HepG2 (cell line): ENCODE results near the gene PRSS8. TPM values are rescaled to one million over a fixed set of nuclear protein-coding genes. Genes with fewer than 3 reads are reported as not detected.

Source experiments
- AHDC1 ChIP-seq: sonication (generic); formaldehyde crosslinking; IDR thresholded peaks from 2 replicates; pipeline ENCODE4 v1.5.1; 2020; ENCODE audit warnings: mild to moderate bottlenecking, missing genetic modification reagents, borderline replicate concordance
- ARHGAP35 ChIP-seq: sonication (generic); formaldehyde crosslinking; IDR thresholded peaks from 2 replicates; pipeline ENCODE4 v1.9.0; 2022; ENCODE audit warnings: mild to moderate bottlenecking, inconsistent platforms, moderate library complexity, missing genetic modification reagents, borderline replicate concordance
- BATF2 ChIP-seq: sonication (generic); formaldehyde crosslinking; IDR thresholded peaks from 2 replicates; pipeline ENCODE4 v1.8.0; 2022; ENCODE audit warnings: mild to moderate bottlenecking, missing genetic modification reagents, moderate library complexity
- BCL3 ChIP-seq: sonication (generic); formaldehyde crosslinking; IDR thresholded peaks from 2 replicates; pipeline ENCODE4 v1.5.1; 2020; ENCODE audit warnings: mild to moderate bottlenecking, missing genetic modification reagents, moderate library complexity
- CC2D1A ChIP-seq: sonication (generic); formaldehyde crosslinking; IDR thresholded peaks from 2 replicates; pipeline ENCODE4 v1.8.1; 2023; ENCODE audit warnings: mild to moderate bottlenecking, missing genetic modification reagents
- CEBPG ChIP-seq: IDR thresholded peaks from 2 replicates; pipeline ENCODE4 v1.6.1; 2016
- GMEB1 ChIP-seq: sonication (generic); formaldehyde crosslinking; IDR thresholded peaks from 2 replicates; pipeline ENCODE4 v1.5.1; 2020; ENCODE audit warnings: missing genetic modification reagents, mild to moderate bottlenecking, borderline replicate concordance
- MTA1 ChIP-seq: sonication (generic); formaldehyde crosslinking; IDR thresholded peaks from 2 replicates; pipeline ENCODE4 v1.4.0; 2020; ENCODE audit warnings: missing genetic modification reagents, mild to moderate bottlenecking, borderline replicate concordance
- PHF20 ChIP-seq: sonication (generic); formaldehyde crosslinking; IDR thresholded peaks from 2 replicates; pipeline ENCODE4 v1.5.0; 2020; ENCODE audit warnings: mild to moderate bottlenecking, missing genetic modification reagents
- ZBED4 ChIP-seq: sonication (generic); formaldehyde crosslinking; IDR thresholded peaks from 2 replicates; pipeline ENCODE4 v1.4.0; 2020; ENCODE audit warnings: missing genetic modification reagents, borderline replicate concordance
- ZNF432 ChIP-seq: sonication (generic); formaldehyde crosslinking; IDR thresholded peaks from 2 replicates; pipeline ENCODE4 v1.5.0; 2020; ENCODE audit warnings: missing genetic modification reagents, mild to moderate bottlenecking, borderline replicate concordance
- ZNF616 ChIP-seq: sonication (generic); formaldehyde crosslinking; IDR thresholded peaks from 2 replicates; pipeline ENCODE4 v1.5.0; 2020; ENCODE audit warnings: low read depth, mild to moderate bottlenecking, missing genetic modification reagents
- ZNF740 ChIP-seq: sonication (generic); formaldehyde crosslinking; IDR thresholded peaks from 2 replicates; pipeline ENCODE4 v1.4.0; 2020; ENCODE audit warnings: missing genetic modification reagents
- ZNF772 ChIP-seq: sonication (generic); formaldehyde crosslinking; IDR thresholded peaks from 2 replicates; pipeline ENCODE4 v1.5.0; 2020; ENCODE audit warnings: mild to moderate bottlenecking, missing genetic modification reagents
- polyA plus RNA-seq, 8 experiments: library from polyadenylated mRNA; depleted of rRNA in 3 of 8; stranded (reverse) in 7 of 8; unstranded in 1 of 8; fragments of >200 nt; fragmentation: Illumina TruSeq in 4 of 8; extraction: Trizol in 4 of 8; gene quantifications; 2 replicates each; pipeline versions ENCODE4 v1.2.1 to v1.2.3, GENCODE V29; 2011 to 2016; ENCODE audit warnings: low read depth in 4 of 8, missing spikeins in 1 of 8, mixed read lengths in 1 of 8; ENCODE audit not compliant: insufficient read depth in 1 of 8
- total RNA-seq, 5 experiments: library from RNA; depleted of rRNA; stranded (reverse); fragments of >200 nt; fragmentation: Illumina TruSeq; extraction: Trizol; gene quantifications; 2 replicates each; pipeline ENCODE4 v1.2.3, GENCODE V29; 2016; ENCODE audit warnings: low read depth in 1 of 5

PRSS8 gene
- total and polyA plus RNA-seq, 2 of the 13 experiments (the other 11 are each of a cell fraction or from before 2014, with no cell fraction given): 2.6 to 7.2 TPM

- TF ChIP-seq GMEB1 (CRISPR knock-in tag) (peak; percentile 73; the same call in 1 of the 2 replicates), CC2D1A (CRISPR knock-in tag) (peak; percentile 52; the same call in 1 of the 2 replicates), BATF2 (peak; percentile 63; the same call in 1 of the 2 replicates), PHF20 (CRISPR knock-in tag) (peak; percentile 78), MTA1 (CRISPR knock-in tag) (peak; percentile 94), ZNF772 (peak; percentile 99), ZBED4 (peak; percentile 81), ZNF616 (CRISPR knock-in tag) (peak; percentile 95), ZNF740 (CRISPR knock-in tag) (peak; percentile 80), ZNF432 (no peak), ARHGAP35 (CRISPR knock-in tag) (peak; percentile 98), AHDC1 (CRISPR knock-in tag) (peak; percentile 90), CEBPG (CRISPR knock-in tag) (peak; percentile 65; the same call in 1 of the 2 replicates), BCL3 (peak; percentile 93)
These were observed 29.8 kb downstream of the PRSS8 start (continued) for GRCh38 chr16:31105677-31106213.
